Measurements from ENCODE around the gene MGLL. TPM values are rescaled to one million over a fixed set of nuclear protein-coding genes. Genes with fewer than 3 reads are reported as not detected.

The MGLL gene
- total and polyA plus RNA-seq, 4 donors, result 9.4 to 277 (median 74.2) TPM

DNA sequence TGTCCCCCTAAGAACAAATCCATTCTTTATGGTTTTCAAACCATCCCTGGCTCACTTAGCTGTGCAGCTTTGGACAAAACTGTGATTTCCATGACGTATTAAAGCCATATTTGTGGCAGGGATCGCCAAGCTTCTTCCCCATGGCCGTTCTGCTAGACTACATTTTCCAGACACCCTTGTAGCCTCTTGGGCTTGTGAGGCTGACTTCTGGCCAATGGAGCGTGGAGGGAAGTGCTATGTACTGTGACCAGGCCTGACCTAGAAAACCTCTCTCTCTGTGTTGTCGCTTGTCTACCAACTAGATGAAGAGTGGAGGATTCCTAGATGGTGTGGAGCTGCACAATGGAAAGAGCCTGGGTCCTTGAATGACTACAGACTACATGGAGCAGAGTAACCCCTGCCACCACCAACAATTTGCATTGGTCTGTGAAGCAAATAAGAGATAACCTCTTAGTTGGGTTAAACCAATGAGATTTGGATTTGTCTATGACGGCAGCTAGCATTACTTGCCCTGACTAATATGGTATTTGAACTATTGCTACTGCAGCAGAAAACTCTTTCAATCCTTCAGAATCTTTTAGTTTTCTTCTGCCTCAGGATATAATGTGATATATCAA, 22.1 kb upstream of the MGLL start:
- no peaks in the 10 kb centered on the region for H3K27me3 ChIP-seq (ENCODE audit: control insufficient read depth in 4 of 4, insufficient read depth in 4 of 4, low read length in 3 of 4)
- no peak overlapping the region for H3K9ac ChIP-seq (ENCODE audit: low read depth in 1 of 2, low read length in 2 of 2)
- H3K4me1 ChIP-seq (ENCODE audit: control insufficient read depth in 4 of 4, insufficient read depth in 4 of 4, low read length in 3 of 4), result no peaks in the 10 kb centered on the region
- H3K4me3 ChIP-seq (ENCODE audit: low read depth in 1 of 3, low read length in 3 of 3), result no peak overlapping the region
- DNase-seq (ENCODE audit: low spot score), result no peak
- H3K36me3 ChIP-seq (ENCODE audit: control insufficient read depth in 4 of 4, insufficient read depth in 3 of 4, low read depth in 1 of 4, low read length in 3 of 4), result no peaks in the 10 kb centered on the region
- no peak overlapping the region for H3K27ac ChIP-seq (ENCODE audit: low read depth in 1 of 2, low read length in 2 of 2)
- WGBS, result 93% methylated on average over 6 of the region's 6 CpGs
- H3K9me3 ChIP-seq (ENCODE audit: control insufficient read depth in 4 of 4, low read length in 3 of 4), result no peaks in the 10 kb centered on the region
- TF ChIP-seq JUND (IDR thresholded peaks at IDR 0.05), result no peak
- no peak for TF ChIP-seq GABPA (IDR thresholded peaks at IDR 0.05 in 1 of 2, conservative IDR thresholded peaks at IDR 0.05 in 1 of 2)
- no peak for TF ChIP-seq TAF1 (conservative IDR thresholded peaks at IDR 0.05)
- TF ChIP-seq, protein P1, sequence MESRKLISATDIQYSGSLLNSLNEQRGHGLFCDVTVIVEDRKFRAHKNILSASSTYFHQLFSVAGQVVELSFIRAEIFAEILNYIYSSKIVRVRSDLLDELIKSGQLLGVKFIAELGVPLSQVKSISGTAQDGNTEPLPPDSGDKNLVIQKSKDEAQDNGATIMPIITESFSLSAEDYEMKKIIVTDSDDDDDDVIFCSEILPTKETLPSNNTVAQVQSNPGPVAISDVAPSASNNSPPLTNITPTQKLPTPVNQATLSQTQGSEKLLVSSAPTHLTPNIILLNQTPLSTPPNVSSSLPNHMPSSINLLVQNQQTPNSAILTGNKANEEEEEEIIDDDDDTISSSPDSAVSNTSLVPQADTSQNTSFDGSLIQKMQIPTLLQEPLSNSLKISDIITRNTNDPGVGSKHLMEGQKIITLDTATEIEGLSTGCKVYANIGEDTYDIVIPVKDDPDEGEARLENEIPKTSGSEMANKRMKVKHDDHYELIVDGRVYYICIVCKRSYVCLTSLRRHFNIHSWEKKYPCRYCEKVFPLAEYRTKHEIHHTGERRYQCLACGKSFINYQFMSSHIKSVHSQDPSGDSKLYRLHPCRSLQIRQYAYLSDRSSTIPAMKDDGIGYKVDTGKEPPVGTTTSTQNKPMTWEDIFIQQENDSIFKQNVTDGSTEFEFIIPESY (IDR thresholded peaks at IDR 0.05), result no peak
- TF ChIP-seq SP1 (IDR thresholded peaks at IDR 0.05), result no peak
- TF ChIP-seq, protein P2, sequence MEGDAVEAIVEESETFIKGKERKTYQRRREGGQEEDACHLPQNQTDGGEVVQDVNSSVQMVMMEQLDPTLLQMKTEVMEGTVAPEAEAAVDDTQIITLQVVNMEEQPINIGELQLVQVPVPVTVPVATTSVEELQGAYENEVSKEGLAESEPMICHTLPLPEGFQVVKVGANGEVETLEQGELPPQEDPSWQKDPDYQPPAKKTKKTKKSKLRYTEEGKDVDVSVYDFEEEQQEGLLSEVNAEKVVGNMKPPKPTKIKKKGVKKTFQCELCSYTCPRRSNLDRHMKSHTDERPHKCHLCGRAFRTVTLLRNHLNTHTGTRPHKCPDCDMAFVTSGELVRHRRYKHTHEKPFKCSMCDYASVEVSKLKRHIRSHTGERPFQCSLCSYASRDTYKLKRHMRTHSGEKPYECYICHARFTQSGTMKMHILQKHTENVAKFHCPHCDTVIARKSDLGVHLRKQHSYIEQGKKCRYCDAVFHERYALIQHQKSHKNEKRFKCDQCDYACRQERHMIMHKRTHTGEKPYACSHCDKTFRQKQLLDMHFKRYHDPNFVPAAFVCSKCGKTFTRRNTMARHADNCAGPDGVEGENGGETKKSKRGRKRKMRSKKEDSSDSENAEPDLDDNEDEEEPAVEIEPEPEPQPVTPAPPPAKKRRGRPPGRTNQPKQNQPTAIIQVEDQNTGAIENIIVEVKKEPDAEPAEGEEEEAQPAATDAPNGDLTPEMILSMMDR (IDR thresholded peaks at IDR 0.05; ENCODE audit: low read depth, low read length, missing input control), result no peak
- TF ChIP-seq, protein P3, sequence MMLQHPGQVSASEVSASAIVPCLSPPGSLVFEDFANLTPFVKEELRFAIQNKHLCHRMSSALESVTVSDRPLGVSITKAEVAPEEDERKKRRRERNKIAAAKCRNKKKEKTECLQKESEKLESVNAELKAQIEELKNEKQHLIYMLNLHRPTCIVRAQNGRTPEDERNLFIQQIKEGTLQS (IDR thresholded peaks at IDR 0.05), result no peak
- TF ChIP-seq NR2F2 (IDR thresholded peaks at IDR 0.05), result no peak
- TF ChIP-seq, protein P4, sequence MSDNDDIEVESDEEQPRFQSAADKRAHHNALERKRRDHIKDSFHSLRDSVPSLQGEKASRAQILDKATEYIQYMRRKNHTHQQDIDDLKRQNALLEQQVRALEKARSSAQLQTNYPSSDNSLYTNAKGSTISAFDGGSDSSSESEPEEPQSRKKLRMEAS (IDR thresholded peaks at IDR 0.05), result no peak
- TF ChIP-seq, protein P5, sequence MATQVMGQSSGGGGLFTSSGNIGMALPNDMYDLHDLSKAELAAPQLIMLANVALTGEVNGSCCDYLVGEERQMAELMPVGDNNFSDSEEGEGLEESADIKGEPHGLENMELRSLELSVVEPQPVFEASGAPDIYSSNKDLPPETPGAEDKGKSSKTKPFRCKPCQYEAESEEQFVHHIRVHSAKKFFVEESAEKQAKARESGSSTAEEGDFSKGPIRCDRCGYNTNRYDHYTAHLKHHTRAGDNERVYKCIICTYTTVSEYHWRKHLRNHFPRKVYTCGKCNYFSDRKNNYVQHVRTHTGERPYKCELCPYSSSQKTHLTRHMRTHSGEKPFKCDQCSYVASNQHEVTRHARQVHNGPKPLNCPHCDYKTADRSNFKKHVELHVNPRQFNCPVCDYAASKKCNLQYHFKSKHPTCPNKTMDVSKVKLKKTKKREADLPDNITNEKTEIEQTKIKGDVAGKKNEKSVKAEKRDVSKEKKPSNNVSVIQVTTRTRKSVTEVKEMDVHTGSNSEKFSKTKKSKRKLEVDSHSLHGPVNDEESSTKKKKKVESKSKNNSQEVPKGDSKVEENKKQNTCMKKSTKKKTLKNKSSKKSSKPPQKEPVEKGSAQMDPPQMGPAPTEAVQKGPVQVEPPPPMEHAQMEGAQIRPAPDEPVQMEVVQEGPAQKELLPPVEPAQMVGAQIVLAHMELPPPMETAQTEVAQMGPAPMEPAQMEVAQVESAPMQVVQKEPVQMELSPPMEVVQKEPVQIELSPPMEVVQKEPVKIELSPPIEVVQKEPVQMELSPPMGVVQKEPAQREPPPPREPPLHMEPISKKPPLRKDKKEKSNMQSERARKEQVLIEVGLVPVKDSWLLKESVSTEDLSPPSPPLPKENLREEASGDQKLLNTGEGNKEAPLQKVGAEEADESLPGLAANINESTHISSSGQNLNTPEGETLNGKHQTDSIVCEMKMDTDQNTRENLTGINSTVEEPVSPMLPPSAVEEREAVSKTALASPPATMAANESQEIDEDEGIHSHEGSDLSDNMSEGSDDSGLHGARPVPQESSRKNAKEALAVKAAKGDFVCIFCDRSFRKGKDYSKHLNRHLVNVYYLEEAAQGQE (IDR thresholded peaks at IDR 0.05), result no peak
- TF ChIP-seq HNF4A (conservative IDR thresholded peaks at IDR 0.05), result no peak
- no peak for TF ChIP-seq HNF4G (IDR thresholded peaks at IDR 0.05)
- TF ChIP-seq YY1 (IDR thresholded peaks at IDR 0.05), result no peak
- no peak for TF ChIP-seq FOXA1 (IDR thresholded peaks at IDR 0.05)

DNA sequence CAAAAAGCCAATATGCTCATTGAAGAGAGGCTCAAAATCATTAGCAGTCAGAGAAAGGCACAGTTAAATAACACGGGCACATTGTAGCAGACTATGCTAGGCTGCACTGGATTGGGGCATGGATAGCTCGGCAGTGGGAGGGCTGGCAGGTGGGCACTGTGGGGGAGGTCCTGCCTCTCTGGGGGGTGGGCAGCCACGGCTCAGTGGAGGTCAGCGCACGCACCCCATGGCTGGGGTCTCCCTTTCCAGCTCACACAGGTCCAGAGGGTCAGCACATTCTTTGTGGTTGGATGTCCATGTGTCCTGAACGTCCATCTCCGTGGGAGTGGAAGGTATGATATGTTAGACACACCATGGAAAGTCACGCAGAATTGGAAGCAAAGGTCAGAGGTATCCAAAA, 18.4 kb upstream of the MGLL start:
- H3K36me3 ChIP-seq (ENCODE audit: control insufficient read depth in 4 of 4, insufficient read depth in 3 of 4, low read depth in 1 of 4, low read length in 3 of 4), result no peaks in the 10 kb centered on the region
- WGBS, result 88% methylated on average over 8 of the region's 8 CpGs
- no peaks in the 10 kb centered on the region for H3K9me3 ChIP-seq (ENCODE audit: control insufficient read depth in 4 of 4, low read length in 3 of 4)
- no peak overlapping the region for H3K9ac ChIP-seq (ENCODE audit: low read depth in 1 of 2, low read length in 2 of 2)
- H3K4me3 ChIP-seq (ENCODE audit: low read depth in 1 of 3, low read length in 3 of 3), result no peak overlapping the region
- H3K27ac ChIP-seq (ENCODE audit: low read depth in 1 of 2, low read length in 2 of 2), result no peak overlapping the region
- no peaks in the 10 kb centered on the region for H3K27me3 ChIP-seq (ENCODE audit: control insufficient read depth in 4 of 4, insufficient read depth in 4 of 4, low read length in 3 of 4)
- peaks cover 0 to 10% (median 2%) of the 10 kb centered on the region in 4 donors for H3K4me1 ChIP-seq (ENCODE audit: control insufficient read depth in 4 of 4, insufficient read depth in 4 of 4, low read length in 3 of 4)
- DNase-seq (ENCODE audit: low spot score), result no peak
- no peak for TF ChIP-seq FOXA1 (IDR thresholded peaks at IDR 0.05)
- TF ChIP-seq SP1 (IDR thresholded peaks at IDR 0.05), result no peak
- no peak for TF ChIP-seq RXRA (IDR thresholded peaks at IDR 0.05)
- TF ChIP-seq, protein P5 (IDR thresholded peaks at IDR 0.05), result no peak
- no peak for TF ChIP-seq NR2F2 (IDR thresholded peaks at IDR 0.05)
- TF ChIP-seq, protein P2 (IDR thresholded peaks at IDR 0.05; ENCODE audit: low read depth, low read length, missing input control), result no peak
- no peak for TF ChIP-seq JUND (IDR thresholded peaks at IDR 0.05)
- TF ChIP-seq, protein P4 (IDR thresholded peaks at IDR 0.05), result no peak
